ENCODE results near the gene OCIAD1.
"Not testable (repeated sequence)": the region's sequence is repeated elsewhere in the genome, so short reads cannot be mapped to it uniquely, and the experiment has no call there.

The OCIAD1 gene

GRCh38 chr4:48831532-48832030 lies 693 bp downstream of the OCIAD1 start:
- H3K4me1 ChIP-seq (ENCODE audit: control insufficient read depth, insufficient read depth, low read length), result peaks cover 5% of the 10 kb centered on the region
- no peaks in the 10 kb centered on the region for H3K9me3 ChIP-seq (ENCODE audit: control insufficient read depth, insufficient read depth, low read length)
- H3K36me3 ChIP-seq (ENCODE audit: control insufficient read depth, insufficient read depth, low read length), result peaks cover 13% of the 10 kb centered on the region
- no peaks in the 10 kb centered on the region for H3K27me3 ChIP-seq (ENCODE audit: control insufficient read depth, insufficient read depth, low read length)
- H3K4me3 ChIP-seq (ENCODE audit: low read depth, low read length), result peak overlapping the region; percentile 100
- peak overlapping the region; percentile 99 for H3K9ac ChIP-seq (ENCODE audit: low read depth, low read length)

DNA sequence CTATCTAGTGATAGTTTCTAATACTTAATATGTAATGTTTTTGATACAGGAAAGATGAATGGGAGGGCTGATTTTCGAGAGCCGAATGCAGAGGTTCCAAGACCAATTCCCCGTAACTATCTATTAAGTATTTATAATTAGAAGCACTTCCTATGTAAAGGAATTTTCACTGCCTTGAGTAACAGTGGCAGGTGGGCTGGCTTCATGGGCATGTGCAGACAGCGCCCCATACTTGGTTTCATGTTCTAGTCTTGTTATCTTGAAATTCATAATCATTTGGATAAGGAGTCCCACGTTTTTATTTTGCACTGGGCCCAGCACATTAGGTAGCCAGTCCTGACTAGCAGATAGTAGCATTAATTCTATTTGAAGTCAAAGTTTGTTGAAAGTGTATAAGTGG lies 1.7 kb downstream of the OCIAD1 start:
- no peaks in the 10 kb centered on the region for H3K9me3 ChIP-seq (ENCODE audit: control insufficient read depth, insufficient read depth, low read length)
- peak overlapping the region; percentile 100 for H3K4me3 ChIP-seq (ENCODE audit: low read depth, low read length)
- peaks cover 13% of the 10 kb centered on the region for H3K36me3 ChIP-seq (ENCODE audit: control insufficient read depth, insufficient read depth, low read length)
- peaks cover 5% of the 10 kb centered on the region for H3K4me1 ChIP-seq (ENCODE audit: control insufficient read depth, insufficient read depth, low read length)
- H3K27me3 ChIP-seq (ENCODE audit: control insufficient read depth, insufficient read depth, low read length), result no peaks in the 10 kb centered on the region
- no peak overlapping the region for H3K9ac ChIP-seq (ENCODE audit: low read depth, low read length)

- H3K36me3 ChIP-seq (ENCODE audit: control insufficient read depth, insufficient read depth, low read length), result peaks cover 25% of the 10 kb centered on the region
- H3K9ac ChIP-seq (ENCODE audit: low read depth, low read length), result no peak overlapping the region
- no peaks in the 10 kb centered on the region for H3K4me1 ChIP-seq (ENCODE audit: control insufficient read depth, insufficient read depth, low read length)
- H3K4me3 ChIP-seq (ENCODE audit: low read depth, low read length), result no peak overlapping the region
- H3K27me3 ChIP-seq (ENCODE audit: control insufficient read depth, insufficient read depth, low read length), result no peaks in the 10 kb centered on the region
- no peaks in the 10 kb centered on the region for H3K9me3 ChIP-seq (ENCODE audit: control insufficient read depth, insufficient read depth, low read length)
Measured at GRCh38 chr4:48836658-48837057, 5.8 kb downstream of the OCIAD1 start.

DNA sequence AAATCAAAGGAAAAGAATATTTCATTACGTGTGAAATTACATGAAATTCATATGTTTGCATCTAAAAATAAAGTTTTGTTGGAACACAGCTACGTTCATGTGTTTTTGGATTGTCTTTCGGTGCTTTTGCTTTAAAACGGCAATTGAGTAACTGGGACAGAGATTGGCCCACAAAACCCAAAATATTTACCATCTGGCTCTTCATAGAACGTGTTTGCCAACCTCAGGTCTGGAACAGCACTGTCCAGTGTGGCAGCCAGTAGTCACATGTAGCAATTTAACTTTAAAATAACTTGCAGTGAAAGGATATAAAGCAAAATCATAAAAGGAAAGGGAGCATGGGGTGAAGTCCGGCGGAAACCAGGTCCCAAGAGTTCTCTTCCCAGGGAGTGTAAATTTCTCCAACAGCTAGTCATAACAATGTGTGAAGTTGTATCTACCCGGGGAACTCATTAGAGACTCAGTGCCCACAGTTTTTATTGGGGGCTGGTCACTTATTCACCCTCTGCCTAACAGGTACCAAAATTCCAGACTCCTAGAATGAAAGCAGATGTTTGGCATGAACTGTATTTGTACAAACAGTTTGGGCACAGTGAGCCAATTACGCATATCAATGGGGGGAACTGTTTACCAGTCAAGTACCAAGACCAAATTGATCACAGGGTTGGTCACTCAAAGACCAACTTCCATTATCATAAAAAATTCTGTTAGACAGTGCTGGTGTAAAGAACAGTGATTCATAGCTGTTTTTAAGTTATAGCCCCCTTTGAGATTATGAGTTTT lies 10.3 kb downstream of the OCIAD1 start:
- no peak overlapping the region for H3K9ac ChIP-seq (ENCODE audit: low read depth, low read length)
- no peak overlapping the region for H3K4me3 ChIP-seq (ENCODE audit: low read depth, low read length)
- H3K36me3 ChIP-seq (ENCODE audit: control insufficient read depth, insufficient read depth, low read length), result peaks cover 12% of the 10 kb centered on the region
- no peaks in the 10 kb centered on the region for H3K9me3 ChIP-seq (ENCODE audit: control insufficient read depth, insufficient read depth, low read length)
- H3K4me1 ChIP-seq (ENCODE audit: control insufficient read depth, insufficient read depth, low read length), result no peaks in the 10 kb centered on the region
- no peaks in the 10 kb centered on the region for H3K27me3 ChIP-seq (ENCODE audit: control insufficient read depth, insufficient read depth, low read length)

DNA sequence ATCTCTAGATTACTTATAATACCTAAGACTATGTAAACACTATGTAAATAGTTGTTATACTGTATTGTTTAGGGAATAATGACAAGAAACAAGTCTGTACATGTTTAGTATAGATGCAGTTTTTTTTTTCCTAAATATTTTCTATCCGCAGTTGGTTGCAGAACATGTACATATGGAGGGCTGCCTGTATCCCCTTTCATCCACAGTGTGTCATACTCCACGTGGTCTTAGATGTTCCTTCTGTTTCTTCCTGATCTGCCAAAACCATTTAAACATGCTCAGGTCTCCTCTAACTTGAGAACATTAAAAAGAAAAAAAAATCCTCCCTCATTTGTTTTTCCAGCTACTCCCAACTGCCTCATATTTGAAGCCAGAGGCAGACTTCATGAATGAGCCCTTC lies 14.0 kb downstream of the OCIAD1 start:
- Histone ChIP-seq H3K27me3 (ENCODE audit: control insufficient read depth, insufficient read depth, low read length) (no peaks in the 10 kb centered on the region), H3K9me3 (ENCODE audit: control insufficient read depth, insufficient read depth, low read length) (no peaks in the 10 kb centered on the region), H3K36me3 (ENCODE audit: control insufficient read depth, insufficient read depth, low read length) (peaks cover 2% of the 10 kb centered on the region), H3K4me3 (ENCODE audit: low read depth, low read length) (no peak overlapping the region), H3K9ac (ENCODE audit: low read depth, low read length) (no peak overlapping the region), H3K4me1 (ENCODE audit: control insufficient read depth, insufficient read depth, low read length) (no peaks in the 10 kb centered on the region)

- not testable (repeated sequence) for H3K36me3 ChIP-seq (ENCODE audit: control insufficient read depth, insufficient read depth, low read length); H3K9ac ChIP-seq (ENCODE audit: low read depth, low read length); H3K9me3 ChIP-seq (ENCODE audit: control insufficient read depth, insufficient read depth, low read length); H3K27me3 ChIP-seq (ENCODE audit: control insufficient read depth, insufficient read depth, low read length); H3K4me3 ChIP-seq (ENCODE audit: low read depth, low read length); H3K4me1 ChIP-seq (ENCODE audit: control insufficient read depth, insufficient read depth, low read length)
Measured at GRCh38 chr4:48848799-48849198, 17.9 kb downstream of the OCIAD1 start.

- peaks cover 9% of the 10 kb centered on the region for H3K36me3 ChIP-seq (ENCODE audit: control insufficient read depth, insufficient read depth, low read length)
- H3K4me1 ChIP-seq (ENCODE audit: control insufficient read depth, insufficient read depth, low read length), result no peaks in the 10 kb centered on the region
- H3K27me3 ChIP-seq (ENCODE audit: control insufficient read depth, insufficient read depth, low read length), result no peaks in the 10 kb centered on the region
- H3K4me3 ChIP-seq (ENCODE audit: low read depth, low read length), result no peak overlapping the region
- no peaks in the 10 kb centered on the region for H3K9me3 ChIP-seq (ENCODE audit: control insufficient read depth, insufficient read depth, low read length)
- H3K9ac ChIP-seq (ENCODE audit: low read depth, low read length), result no peak overlapping the region
Measured at GRCh38 chr4:48851651-48852050, 20.8 kb downstream of the OCIAD1 start.

DNA sequence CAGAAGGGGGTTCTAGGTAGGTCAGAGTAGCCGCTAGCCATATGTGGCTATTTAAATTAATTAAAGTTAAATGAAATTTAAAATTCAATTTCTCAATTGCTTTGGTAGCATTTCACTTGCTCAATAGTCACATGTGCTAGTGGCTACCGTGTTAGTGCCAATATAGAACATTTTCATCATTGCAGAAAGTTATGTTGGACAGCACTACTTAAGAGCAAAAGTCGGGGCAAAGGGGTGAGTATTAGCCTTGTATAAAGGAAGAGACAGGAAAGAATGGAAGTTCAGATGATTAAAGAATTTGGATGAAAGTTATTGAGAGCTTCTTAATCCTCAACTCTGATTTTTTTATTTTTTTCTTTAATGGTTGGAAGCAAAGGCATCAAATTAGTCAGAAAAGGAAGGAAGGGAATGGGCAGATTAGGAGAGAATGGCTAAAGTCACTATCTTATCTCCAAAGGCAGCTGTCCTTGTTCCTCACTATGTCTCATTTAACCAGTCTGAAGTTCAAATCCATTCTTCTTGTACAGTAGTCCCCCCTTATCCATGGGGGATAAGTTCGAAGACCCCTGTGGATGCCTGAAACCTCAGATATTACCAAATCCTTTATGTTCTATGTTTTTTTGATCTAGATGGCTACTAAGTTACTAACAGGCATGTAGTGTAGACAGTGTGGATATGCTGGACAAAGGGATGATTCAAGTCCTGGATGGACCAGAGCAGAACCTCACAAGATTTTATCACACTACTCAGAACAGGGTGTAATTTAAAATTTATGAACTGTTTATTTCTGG lies 22.9 kb downstream of the OCIAD1 start:
- no peaks in the 10 kb centered on the region for H3K4me1 ChIP-seq (ENCODE audit: control insufficient read depth, insufficient read depth, low read length)
- H3K4me3 ChIP-seq (ENCODE audit: low read depth, low read length), result no peak overlapping the region
- H3K9me3 ChIP-seq (ENCODE audit: control insufficient read depth, insufficient read depth, low read length), result no peaks in the 10 kb centered on the region
- H3K27me3 ChIP-seq (ENCODE audit: control insufficient read depth, insufficient read depth, low read length), result no peaks in the 10 kb centered on the region
- no peak overlapping the region for H3K9ac ChIP-seq (ENCODE audit: low read depth, low read length)
- peaks cover 9% of the 10 kb centered on the region for H3K36me3 ChIP-seq (ENCODE audit: control insufficient read depth, insufficient read depth, low read length)

DNA sequence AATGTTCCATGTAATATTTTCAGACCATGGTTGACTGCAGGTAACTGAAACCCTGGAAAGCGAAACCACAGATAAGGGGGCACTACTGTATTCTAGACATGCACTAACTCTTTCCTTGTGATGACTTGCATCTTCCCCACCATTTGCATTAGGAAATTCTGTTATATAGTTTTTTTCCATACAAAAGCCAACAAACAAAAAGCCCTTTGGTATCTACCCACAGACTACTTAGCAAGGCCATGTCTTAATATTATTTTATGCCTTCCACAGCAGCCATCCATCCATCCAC lies 23.5 kb downstream of the OCIAD1 start:
- Histone ChIP-seq H3K27me3 (ENCODE audit: control insufficient read depth, insufficient read depth, low read length) (no peaks in the 10 kb centered on the region), H3K4me3 (ENCODE audit: low read depth, low read length) (no peak overlapping the region), H3K9ac (ENCODE audit: low read depth, low read length) (no peak overlapping the region), H3K36me3 (ENCODE audit: control insufficient read depth, insufficient read depth, low read length) (peaks cover 9% of the 10 kb centered on the region), H3K9me3 (ENCODE audit: control insufficient read depth, insufficient read depth, low read length) (no peaks in the 10 kb centered on the region), H3K4me1 (ENCODE audit: control insufficient read depth, insufficient read depth, low read length) (no peaks in the 10 kb centered on the region)

DNA sequence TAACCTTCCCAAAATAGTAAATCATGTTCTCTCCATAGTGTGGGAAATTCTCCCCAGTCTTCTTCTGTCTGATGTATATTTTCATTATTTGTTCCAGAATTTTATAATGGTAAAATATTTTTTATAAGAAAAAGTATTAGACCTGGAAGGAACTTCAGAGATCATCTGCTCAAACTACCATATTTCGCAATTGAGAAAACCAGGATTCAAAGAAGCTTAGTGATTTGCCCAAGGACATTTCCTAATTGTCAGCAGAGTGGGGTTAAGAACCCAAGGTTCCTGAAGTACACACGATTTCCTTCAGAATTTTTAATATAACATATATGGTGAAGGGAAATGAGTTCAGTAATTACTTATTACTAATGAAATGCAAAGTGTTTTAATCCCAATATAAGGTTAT lies 24.1 kb downstream of the OCIAD1 start:
- Histone ChIP-seq H3K4me1 (ENCODE audit: control insufficient read depth, insufficient read depth, low read length) (no peaks in the 10 kb centered on the region), H3K36me3 (ENCODE audit: control insufficient read depth, insufficient read depth, low read length) (peaks cover 8% of the 10 kb centered on the region), H3K4me3 (ENCODE audit: low read depth, low read length) (no peak overlapping the region), H3K9ac (ENCODE audit: low read depth, low read length) (no peak overlapping the region), H3K27me3 (ENCODE audit: control insufficient read depth, insufficient read depth, low read length) (no peaks in the 10 kb centered on the region), H3K9me3 (ENCODE audit: control insufficient read depth, insufficient read depth, low read length) (no peaks in the 10 kb centered on the region)

DNA sequence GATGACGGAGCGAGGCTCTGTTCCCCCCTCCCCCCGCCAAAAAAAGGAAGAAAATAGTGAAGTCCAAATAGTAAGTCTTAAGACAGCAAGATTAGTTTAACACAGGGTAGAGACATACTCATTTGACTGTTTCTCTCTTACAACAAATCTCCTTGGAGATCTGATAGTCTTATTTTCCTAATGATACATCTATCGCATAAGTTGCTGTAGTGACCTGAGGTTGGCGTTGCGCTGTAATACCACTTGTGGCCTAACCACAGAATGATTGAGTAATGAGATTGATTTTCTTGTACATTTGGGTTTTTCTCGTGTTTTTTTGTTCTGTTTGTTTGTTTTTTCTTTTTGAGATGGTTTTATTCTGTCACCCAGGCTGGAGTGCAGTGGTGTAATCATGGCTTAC lies 27.2 kb downstream of the OCIAD1 start:
- no peak overlapping the region for H3K4me3 ChIP-seq (ENCODE audit: low read depth, low read length)
- H3K9ac ChIP-seq (ENCODE audit: low read depth, low read length), result no peak overlapping the region
- H3K4me1 ChIP-seq (ENCODE audit: control insufficient read depth, insufficient read depth, low read length), result no peaks in the 10 kb centered on the region
- H3K9me3 ChIP-seq (ENCODE audit: control insufficient read depth, insufficient read depth, low read length), result no peaks in the 10 kb centered on the region
- H3K36me3 ChIP-seq (ENCODE audit: control insufficient read depth, insufficient read depth, low read length), result peaks cover 2% of the 10 kb centered on the region
- H3K27me3 ChIP-seq (ENCODE audit: control insufficient read depth, insufficient read depth, low read length), result no peaks in the 10 kb centered on the region

- Histone ChIP-seq H3K27me3 (ENCODE audit: control insufficient read depth, insufficient read depth, low read length) (no peaks in the 10 kb centered on the region), H3K4me3 (ENCODE audit: low read depth, low read length) (no peak overlapping the region), H3K4me1 (ENCODE audit: control insufficient read depth, insufficient read depth, low read length) (no peaks in the 10 kb centered on the region), H3K9ac (ENCODE audit: low read depth, low read length) (no peak overlapping the region), H3K36me3 (ENCODE audit: control insufficient read depth, insufficient read depth, low read length) (no peaks in the 10 kb centered on the region), H3K9me3 (ENCODE audit: control insufficient read depth, insufficient read depth, low read length) (no peaks in the 10 kb centered on the region)
Measured at GRCh38 chr4:48862038-48862437, 31.1 kb downstream of the OCIAD1 start.
